GM23338 (cell line): Measurements from ENCODE around the gene MAPK13. TPM values are rescaled to one million over a fixed set of nuclear protein-coding genes. Genes with fewer than 3 reads are reported as not detected.

Experiments
- ATAC-seq: fragments of 200-7000 bp; cut with Tn5 transposase; 3 replicates; pipeline ENCODE4 v1.9.1; 2020
- DNase-seq: peaks from one replicate; pipeline ENCODE4 v3.0.0-alpha.2; 2015; ENCODE audit warnings: low spot score
- H2AFZ ChIP-seq: fragments of 200-600 bp; sonication (generic); 2 replicates; pipeline ENCODE4 v1.8.0; 2016; ENCODE audit warnings: antibody characterized with exemption, mild to moderate bottlenecking, moderate library complexity
- H3F3A ChIP-seq: fragments of 200-600 bp; sonication (generic); replicated peaks from 2 replicates; pipeline ENCODE4 v1.8.0; 2017; ENCODE audit warnings: antibody characterized with exemption, mixed run types, low read depth
- H3K27ac ChIP-seq: fragments of 200-600 bp; sonication (generic); 2 replicates; pipeline ENCODE4 v1.6.1; 2016; ENCODE audit warnings: low read depth
- H3K27me3 ChIP-seq: fragments of 200-600 bp; sonication (generic); 2 replicates; pipeline ENCODE4 v1.8.0; 2016; ENCODE audit warnings: mild to moderate bottlenecking, mixed run types, moderate library complexity; ENCODE audit not compliant: insufficient read depth
- H3K36me3 ChIP-seq: fragments of 200-600 bp; sonication (generic); 2 replicates; pipeline ENCODE4 v1.8.0; 2016; ENCODE audit warnings: mild to moderate bottlenecking; ENCODE audit not compliant: insufficient read depth
- H3K4me1 ChIP-seq: fragments of 200-600 bp; sonication (generic); 2 replicates; pipeline ENCODE4 v1.8.0; 2016; ENCODE audit warnings: mild to moderate bottlenecking, moderate library complexity; ENCODE audit not compliant: insufficient read depth
- H3K4me2 ChIP-seq: fragments of 200-600 bp; sonication (generic); 2 replicates; pipeline ENCODE4 v1.7.1; 2017; ENCODE audit warnings: mixed run types
- H3K4me3 ChIP-seq: fragments of 200-600 bp; sonication (generic); 2 replicates; pipeline ENCODE4 v1.6.1; 2016; ENCODE audit warnings: mixed run types
- H3K79me2 ChIP-seq: fragments of 200-600 bp; sonication (generic); replicated peaks from 2 replicates; pipeline ENCODE4 v1.8.0; 2017; ENCODE audit warnings: mild to moderate bottlenecking; ENCODE audit not compliant: insufficient read depth
- H3K9me2 ChIP-seq: fragments of 200-600 bp; sonication (generic); 2 replicates; pipeline ENCODE4 v1.8.0; 2017; ENCODE audit not compliant: insufficient read depth
- H4K20me1 ChIP-seq: fragments of 200-600 bp; sonication (generic); replicated peaks from 2 replicates; pipeline ENCODE4 v1.8.0; 2017; ENCODE audit warnings: mild to moderate bottlenecking; ENCODE audit not compliant: insufficient read depth
- H3K27ac Mint-ChIP-seq: 2 replicates; pipeline ENCODE4 v1.8.0; 2020; ENCODE audit warnings: inconsistent platforms, mild to moderate bottlenecking, moderate library complexity, mixed read lengths
- H3K27me3 Mint-ChIP-seq: 3 replicates; pipeline ENCODE4 v1.8.0; 2022; ENCODE audit warnings: low read depth, mild to moderate bottlenecking, moderate library complexity, mixed read lengths, inconsistent platforms; ENCODE audit not compliant: insufficient read depth, poor library complexity
- H3K36me3 Mint-ChIP-seq: 3 replicates; pipeline ENCODE4 v1.8.0; 2021; ENCODE audit warnings: low read depth, mild to moderate bottlenecking, inconsistent platforms, moderate library complexity, mixed read lengths
- H3K4me1 Mint-ChIP-seq: 3 replicates; pipeline ENCODE4 v1.8.0; 2020; ENCODE audit warnings: mild to moderate bottlenecking, inconsistent platforms, mixed read lengths
- H3K4me3 Mint-ChIP-seq: 3 replicates; pipeline ENCODE4 v1.8.0; 2021; ENCODE audit warnings: moderate library complexity, mild to moderate bottlenecking, inconsistent platforms, mixed read lengths
- H3K9me3 Mint-ChIP-seq: 3 replicates; pipeline ENCODE4 v1.8.0; 2020; ENCODE audit warnings: moderate library complexity, mild to moderate bottlenecking, inconsistent platforms, mixed read lengths
- CREB1 ChIP-seq: fragments of 250-450 bp; sonication (Bioruptor Pico); IDR thresholded peaks from 2 replicates; pipeline ENCODE4 v1.5.0; 2020; ENCODE audit warnings: low read depth, mild to moderate bottlenecking, moderate library complexity
- EZH2 ChIP-seq: fragments of 200-600 bp; sonication (generic); IDR thresholded peaks from one replicate; pipeline ENCODE4 v1.8.0; 2017; ENCODE audit warnings: antibody characterized with exemption, mild to moderate bottlenecking, low read depth; ENCODE audit not compliant: unreplicated experiment
- JUNB ChIP-seq: IDR thresholded peaks from one replicate; pipeline ENCODE4 v1.6.1; 2016; ENCODE audit warnings: antibody characterized with exemption; ENCODE audit not compliant: unreplicated experiment
- NANOG ChIP-seq: IDR thresholded peaks from 2 replicates; pipeline ENCODE4 v1.6.1; 2016; ENCODE audit warnings: antibody characterized with exemption, borderline replicate concordance
- POLR2AphosphoS5 ChIP-seq: IDR thresholded peaks from 2 replicates; pipeline ENCODE4 v1.6.1; 2016; ENCODE audit warnings: antibody characterized with exemption, low read depth
- STAT1 ChIP-seq: IDR thresholded peaks from one replicate; pipeline ENCODE4 v1.6.1; 2016; ENCODE audit warnings: antibody characterized with exemption; ENCODE audit not compliant: unreplicated experiment
- ZNF114 ChIP-seq: fragments of 250-450 bp; sonication (Bioruptor Pico); IDR thresholded peaks from 2 replicates; pipeline ENCODE4 v1.5.0; 2020; ENCODE audit warnings: mild to moderate bottlenecking, moderate library complexity
- polyA plus RNA-seq: library from polyadenylated mRNA; unstranded; fragments of >200 nt; fragmentation: Nextera tagmentation; extraction: Ambion mirVana; gene quantifications from 2 replicates; pipeline ENCODE4 v1.2.1, GENCODE V29; 2016
- total RNA-seq: library from RNA; depleted of rRNA; stranded (reverse); fragments of >200 nt; shearing (Covaris generic); gene quantifications from 2 replicates; pipeline ENCODE4 v1.2.3, GENCODE V29; 2014
- TF ChIP-seq, protein P1 (sequence below): IDR thresholded peaks from 2 replicates; pipeline ENCODE4 v1.6.1; 2016; ENCODE audit warnings: antibody characterized with exemption
- TF ChIP-seq, protein P2 (sequence below): fragments of 250-450 bp; sonication (Bioruptor Pico); IDR thresholded peaks from 2 replicates; pipeline ENCODE4 v1.5.0; 2020; ENCODE audit warnings: mild to moderate bottlenecking, moderate library complexity

The MAPK13 gene
- total and polyA plus RNA-seq, 2 experiments from 2014 or later, result 6.3 to 12.3 TPM

DNA sequence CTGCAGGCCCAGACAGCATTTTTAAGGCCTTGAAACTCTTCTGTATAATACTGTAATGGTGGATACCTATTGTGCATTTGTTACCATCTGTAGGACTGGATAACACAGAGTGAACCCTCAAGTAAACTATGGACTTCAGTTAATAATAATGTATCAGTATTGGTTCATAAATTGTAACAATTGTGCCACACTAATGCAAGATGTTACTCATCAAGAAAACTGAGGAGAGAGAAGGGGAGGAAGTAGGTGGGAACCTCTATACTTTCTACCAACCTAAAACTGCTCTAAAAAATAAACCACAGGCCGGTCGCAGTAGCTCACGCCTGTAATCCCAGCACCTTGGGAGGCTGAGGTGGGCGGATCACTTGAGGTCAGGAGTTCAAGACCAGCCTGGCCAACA, 10.8 kb downstream of the MAPK13 start:
- Mint-ChIP-seq H3K36me3 (peaks cover 2% of the 10 kb centered on the region; the same call in 2 of the 3 replicates), H3K27me3 (peaks cover 7% of the 10 kb centered on the region), H3K27ac (no peak overlapping the region), H3K9me3 (no peaks in the 10 kb centered on the region; the same call in 2 of the 3 replicates), H3K4me3 (no peak overlapping the region), H3K4me1 (peaks cover 17% of the 10 kb centered on the region)
- ATAC-seq, result no peak
- no peaks in the 10 kb centered on the region for H4K20me1 ChIP-seq
- peaks cover 13% of the 10 kb centered on the region for H3K4me1 ChIP-seq
- 0 out of 2 replicates have a peak, but pooled peaks cover 4% of the 10 kb centered on the region for H3F3A ChIP-seq
- H3K9me2 ChIP-seq, result no peaks in the 10 kb centered on the region
- H3K4me2 ChIP-seq, result no peak overlapping the region
- TF ChIP-seq STAT1 (no peak), CREB1 (no peak), ZNF114 (no peak), POLR2AphosphoS5 (no peak), JUNB (no peak), EZH2 (no peak), NANOG (no peak)
- TF ChIP-seq, protein P1, sequence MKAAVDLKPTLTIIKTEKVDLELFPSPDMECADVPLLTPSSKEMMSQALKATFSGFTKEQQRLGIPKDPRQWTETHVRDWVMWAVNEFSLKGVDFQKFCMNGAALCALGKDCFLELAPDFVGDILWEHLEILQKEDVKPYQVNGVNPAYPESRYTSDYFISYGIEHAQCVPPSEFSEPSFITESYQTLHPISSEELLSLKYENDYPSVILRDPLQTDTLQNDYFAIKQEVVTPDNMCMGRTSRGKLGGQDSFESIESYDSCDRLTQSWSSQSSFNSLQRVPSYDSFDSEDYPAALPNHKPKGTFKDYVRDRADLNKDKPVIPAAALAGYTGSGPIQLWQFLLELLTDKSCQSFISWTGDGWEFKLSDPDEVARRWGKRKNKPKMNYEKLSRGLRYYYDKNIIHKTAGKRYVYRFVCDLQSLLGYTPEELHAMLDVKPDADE, result no peak
- TF ChIP-seq, protein P2, sequence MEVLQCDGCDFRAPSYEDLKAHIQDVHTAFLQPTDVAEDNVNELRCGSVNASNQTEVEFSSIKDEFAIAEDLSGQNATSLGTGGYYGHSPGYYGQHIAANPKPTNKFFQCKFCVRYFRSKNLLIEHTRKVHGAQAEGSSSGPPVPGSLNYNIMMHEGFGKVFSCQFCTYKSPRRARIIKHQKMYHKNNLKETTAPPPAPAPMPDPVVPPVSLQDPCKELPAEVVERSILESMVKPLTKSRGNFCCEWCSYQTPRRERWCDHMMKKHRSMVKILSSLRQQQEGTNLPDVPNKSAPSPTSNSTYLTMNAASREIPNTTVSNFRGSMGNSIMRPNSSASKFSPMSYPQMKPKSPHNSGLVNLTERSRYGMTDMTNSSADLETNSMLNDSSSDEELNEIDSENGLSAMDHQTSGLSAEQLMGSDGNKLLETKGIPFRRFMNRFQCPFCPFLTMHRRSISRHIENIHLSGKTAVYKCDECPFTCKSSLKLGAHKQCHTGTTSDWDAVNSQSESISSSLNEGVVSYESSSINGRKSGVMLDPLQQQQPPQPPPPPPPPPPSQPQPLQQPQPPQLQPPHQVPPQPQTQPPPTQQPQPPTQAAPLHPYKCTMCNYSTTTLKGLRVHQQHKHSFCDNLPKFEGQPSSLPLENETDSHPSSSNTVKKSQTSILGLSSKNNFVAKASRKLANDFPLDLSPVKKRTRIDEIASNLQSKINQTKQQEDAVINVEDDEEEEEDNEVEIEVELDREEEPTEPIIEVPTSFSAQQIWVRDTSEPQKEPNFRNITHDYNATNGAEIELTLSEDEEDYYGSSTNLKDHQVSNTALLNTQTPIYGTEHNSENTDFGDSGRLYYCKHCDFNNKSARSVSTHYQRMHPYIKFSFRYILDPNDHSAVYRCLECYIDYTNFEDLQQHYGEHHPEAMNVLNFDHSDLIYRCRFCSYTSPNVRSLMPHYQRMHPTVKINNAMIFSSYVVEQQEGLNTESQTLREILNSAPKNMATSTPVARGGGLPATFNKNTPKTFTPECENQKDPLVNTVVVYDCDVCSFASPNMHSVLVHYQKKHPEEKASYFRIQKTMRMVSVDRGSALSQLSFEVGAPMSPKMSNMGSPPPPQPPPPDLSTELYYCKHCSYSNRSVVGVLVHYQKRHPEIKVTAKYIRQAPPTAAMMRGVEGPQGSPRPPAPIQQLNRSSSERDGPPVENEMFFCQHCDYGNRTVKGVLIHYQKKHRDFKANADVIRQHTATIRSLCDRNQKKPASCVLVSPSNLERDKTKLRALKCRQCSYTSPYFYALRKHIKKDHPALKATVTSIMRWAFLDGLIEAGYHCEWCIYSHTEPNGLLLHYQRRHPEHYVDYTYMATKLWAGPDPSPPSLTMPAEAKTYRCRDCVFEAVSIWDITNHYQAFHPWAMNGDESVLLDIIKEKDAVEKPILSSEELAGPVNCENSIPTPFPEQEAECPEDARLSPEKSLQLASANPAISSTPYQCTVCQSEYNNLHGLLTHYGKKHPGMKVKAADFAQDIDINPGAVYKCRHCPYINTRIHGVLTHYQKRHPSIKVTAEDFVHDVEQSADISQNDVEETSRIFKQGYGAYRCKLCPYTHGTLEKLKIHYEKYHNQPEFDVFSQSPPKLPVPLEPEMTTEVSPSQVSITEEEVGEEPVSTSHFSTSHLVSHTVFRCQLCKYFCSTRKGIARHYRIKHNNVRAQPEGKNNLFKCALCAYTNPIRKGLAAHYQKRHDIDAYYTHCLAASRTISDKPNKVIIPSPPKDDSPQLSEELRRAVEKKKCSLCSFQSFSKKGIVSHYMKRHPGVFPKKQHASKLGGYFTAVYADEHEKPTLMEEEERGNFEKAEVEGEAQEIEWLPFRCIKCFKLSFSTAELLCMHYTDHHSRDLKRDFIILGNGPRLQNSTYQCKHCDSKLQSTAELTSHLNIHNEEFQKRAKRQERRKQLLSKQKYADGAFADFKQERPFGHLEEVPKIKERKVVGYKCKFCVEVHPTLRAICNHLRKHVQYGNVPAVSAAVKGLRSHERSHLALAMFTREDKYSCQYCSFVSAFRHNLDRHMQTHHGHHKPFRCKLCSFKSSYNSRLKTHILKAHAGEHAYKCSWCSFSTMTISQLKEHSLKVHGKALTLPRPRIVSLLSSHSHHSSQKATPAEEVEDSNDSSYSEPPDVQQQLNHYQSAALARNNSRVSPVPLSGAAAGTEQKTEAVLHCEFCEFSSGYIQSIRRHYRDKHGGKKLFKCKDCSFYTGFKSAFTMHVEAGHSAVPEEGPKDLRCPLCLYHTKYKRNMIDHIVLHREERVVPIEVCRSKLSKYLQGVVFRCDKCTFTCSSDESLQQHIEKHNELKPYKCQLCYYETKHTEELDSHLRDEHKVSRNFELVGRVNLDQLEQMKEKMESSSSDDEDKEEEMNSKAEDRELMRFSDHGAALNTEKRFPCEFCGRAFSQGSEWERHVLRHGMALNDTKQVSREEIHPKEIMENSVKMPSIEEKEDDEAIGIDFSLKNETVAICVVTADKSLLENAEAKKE (CRISPR knock-in tag), result no peak
- H3K27ac ChIP-seq, result no peak overlapping the region
- H3K4me3 ChIP-seq, result no peak overlapping the region
- no peak overlapping the region for H2AFZ ChIP-seq
- DNase-seq, result no peak
- no peaks in the 10 kb centered on the region for H3K36me3 ChIP-seq
- H3K27me3 ChIP-seq, result no peaks in the 10 kb centered on the region
- no peaks in the 10 kb centered on the region for H3K79me2 ChIP-seq
